Peyer's patch (tissue), 4 donors: Measurements from ENCODE around the gene FAT2.

Source experiments
- POLR2A ChIP-seq, 2 donors: fragments of 450-650 bp; IDR thresholded peaks; one replicate each; pipeline ENCODE4 v1.5.1; 2017; ENCODE audit warnings: antibody characterized with exemption in 2 of 2, mild to moderate bottlenecking in 2 of 2, moderate library complexity in 2 of 2
- TF ChIP-seq, protein P1 (sequence below), 6 experiments: fragments of 450-650 bp in 4 of 6; fragments of 200-600 bp in 2 of 6; sonication (generic) in 1 of 6; IDR thresholded peaks; one replicate each; pipeline ENCODE4 v1.5.1; 2017 to 2019; ENCODE audit warnings: antibody characterized with exemption in 6 of 6, mild to moderate bottlenecking in 3 of 6, moderate library complexity in 1 of 6

GRCh38 chr5:151637676-151638075, 46.5 kb upstream of the FAT2 start:
- TF ChIP-seq, protein P1, sequence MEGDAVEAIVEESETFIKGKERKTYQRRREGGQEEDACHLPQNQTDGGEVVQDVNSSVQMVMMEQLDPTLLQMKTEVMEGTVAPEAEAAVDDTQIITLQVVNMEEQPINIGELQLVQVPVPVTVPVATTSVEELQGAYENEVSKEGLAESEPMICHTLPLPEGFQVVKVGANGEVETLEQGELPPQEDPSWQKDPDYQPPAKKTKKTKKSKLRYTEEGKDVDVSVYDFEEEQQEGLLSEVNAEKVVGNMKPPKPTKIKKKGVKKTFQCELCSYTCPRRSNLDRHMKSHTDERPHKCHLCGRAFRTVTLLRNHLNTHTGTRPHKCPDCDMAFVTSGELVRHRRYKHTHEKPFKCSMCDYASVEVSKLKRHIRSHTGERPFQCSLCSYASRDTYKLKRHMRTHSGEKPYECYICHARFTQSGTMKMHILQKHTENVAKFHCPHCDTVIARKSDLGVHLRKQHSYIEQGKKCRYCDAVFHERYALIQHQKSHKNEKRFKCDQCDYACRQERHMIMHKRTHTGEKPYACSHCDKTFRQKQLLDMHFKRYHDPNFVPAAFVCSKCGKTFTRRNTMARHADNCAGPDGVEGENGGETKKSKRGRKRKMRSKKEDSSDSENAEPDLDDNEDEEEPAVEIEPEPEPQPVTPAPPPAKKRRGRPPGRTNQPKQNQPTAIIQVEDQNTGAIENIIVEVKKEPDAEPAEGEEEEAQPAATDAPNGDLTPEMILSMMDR (IDR thresholded peaks at IDR 0.05): no peak
- TF ChIP-seq POLR2A (IDR thresholded peaks at IDR 0.05): no peak
